Pericardium fibroblast (primary cell): ENCODE results near the gene HTRA1. TPM values are rescaled to one million over a fixed set of nuclear protein-coding genes. Genes with fewer than 3 reads are reported as not detected.

Experiments used
- total RNA-seq: library from RNA; depleted of rRNA; stranded (reverse); fragments of >200 nt; gene quantifications from 2 replicates; pipeline ENCODE4 v1.2.3, GENCODE V29; 2015

The HTRA1 gene
- 523 and 726 TPM in 2 replicates for total RNA-seq

GRCh38 chr10:122461367-122461728, at the start of gene HTRA1:
TSS of gene HTRA1 (plus strand) at chr10:122461553. CDS start at chr10:122461653, 100 bp downstream.

DNA sequence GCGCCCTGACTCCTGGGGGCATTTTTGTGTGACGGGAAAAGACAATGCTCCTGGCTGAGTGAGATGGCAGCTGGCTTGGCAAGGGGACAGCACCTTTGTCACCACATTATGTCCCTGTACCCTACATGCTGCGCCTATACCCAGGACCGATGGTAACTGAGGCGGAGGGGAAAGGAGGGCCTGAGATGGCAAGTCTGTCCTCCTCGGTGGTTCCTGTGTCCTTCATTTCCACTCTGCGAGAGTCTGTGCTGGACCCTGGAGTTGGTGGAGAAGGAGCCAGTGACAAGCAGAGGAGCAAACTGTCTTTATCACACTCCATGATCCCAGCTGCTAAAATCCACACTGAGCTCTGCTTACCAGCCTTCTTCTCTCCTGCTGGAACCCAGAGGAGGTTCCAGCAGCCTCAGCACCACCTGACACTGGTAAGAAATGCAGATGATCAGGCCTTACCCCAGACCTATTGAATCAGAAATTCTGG, 6.7 kb upstream of the HTRA1 start, which contains the start of gene ARMS2:
ARMS2 (plus strand) TSS at position 51 of the 478 bp plus-strand sequence; CDS start at position 126, 75 bp downstream.

DNA sequence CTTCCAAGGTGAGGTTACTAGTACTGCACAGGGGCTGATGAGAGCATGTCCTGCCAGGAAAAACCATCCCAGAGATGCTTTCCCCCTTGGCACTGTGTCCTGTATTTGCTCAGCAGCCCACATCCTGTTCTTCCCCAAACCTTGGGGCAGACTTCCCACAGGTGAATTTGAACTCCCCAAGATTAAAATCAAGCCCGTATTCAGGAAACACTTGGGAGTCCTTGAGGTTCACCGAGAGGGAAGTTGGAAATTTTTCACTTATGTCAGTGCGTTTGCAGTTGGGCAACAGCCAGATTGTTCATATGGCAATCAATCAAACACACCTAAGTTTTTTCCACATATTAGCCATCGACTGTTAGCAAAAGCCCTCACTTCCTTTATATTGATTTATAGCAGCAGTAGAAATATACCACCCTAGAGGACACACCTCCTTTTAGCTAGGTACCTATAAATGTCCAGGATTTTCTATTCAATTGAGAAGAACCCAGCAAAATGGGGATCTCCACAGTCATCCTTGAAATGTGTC, 99.0 kb downstream of the HTRA1 start, which contains the start of gene DMBT1:
DMBT1 (plus strand) TSS at position 476 of the 526 bp plus-strand sequence; CDS start at position 493, 17 bp downstream.

Other genes with a start within 250 kb of the HTRA1 start
- gene BTBD16, start 190.3 kb upstream of the HTRA1 start, total RNA-seq: not detected in 2 replicates
- gene PLEKHA1, start 86.8 kb upstream of the HTRA1 start, total RNA-seq: 23.7 and 30.2 TPM in 2 replicates
- gene ARMS2, start 6.9 kb upstream of the HTRA1 start, total RNA-seq: not detected in 2 replicates
- under 0.01 TPM in 1 of 2 replicates, not detected in the other for gene DMBT1, start 99.2 kb downstream of the HTRA1 start, total RNA-seq
- not detected in 2 replicates for gene C10orf120, start 238.3 kb downstream of the HTRA1 start, total RNA-seq